GM20000 (cell line): Measurements from ENCODE around the gene LTO1.

ENCODE experiments used
- DNase-seq: peaks from one replicate; pipeline ENCODE4 v3.0.0; 2012; ENCODE audit warnings: low spot score
- CTCF ChIP-seq: IDR thresholded peaks from 2 replicates; pipeline ENCODE4 v1.5.1; 2012; ENCODE audit warnings: mild to moderate bottlenecking, control low read depth; ENCODE audit errors: extremely low read depth, missing control alignments

The LTO1 gene

GRCh38 chr11:69638941-69639681 lies 36.0 kb downstream of the LTO1 start:
- TF ChIP-seq CTCF, result no peak
- peak; percentile 81 for DNase-seq

GRCh38 chr11:69637941-69638871 lies 36.9 kb downstream of the LTO1 start:
- DNase-seq, result no peak

GRCh38 chr11:69637198-69637940 lies 37.8 kb downstream of the LTO1 start:
- no peak for TF ChIP-seq CTCF
- DNase-seq, result peak; percentile 42

More at GRCh38 chr11:69637941-69638871, 36.9 kb downstream of the LTO1 start:
- no peak for TF ChIP-seq CTCF

DNA sequence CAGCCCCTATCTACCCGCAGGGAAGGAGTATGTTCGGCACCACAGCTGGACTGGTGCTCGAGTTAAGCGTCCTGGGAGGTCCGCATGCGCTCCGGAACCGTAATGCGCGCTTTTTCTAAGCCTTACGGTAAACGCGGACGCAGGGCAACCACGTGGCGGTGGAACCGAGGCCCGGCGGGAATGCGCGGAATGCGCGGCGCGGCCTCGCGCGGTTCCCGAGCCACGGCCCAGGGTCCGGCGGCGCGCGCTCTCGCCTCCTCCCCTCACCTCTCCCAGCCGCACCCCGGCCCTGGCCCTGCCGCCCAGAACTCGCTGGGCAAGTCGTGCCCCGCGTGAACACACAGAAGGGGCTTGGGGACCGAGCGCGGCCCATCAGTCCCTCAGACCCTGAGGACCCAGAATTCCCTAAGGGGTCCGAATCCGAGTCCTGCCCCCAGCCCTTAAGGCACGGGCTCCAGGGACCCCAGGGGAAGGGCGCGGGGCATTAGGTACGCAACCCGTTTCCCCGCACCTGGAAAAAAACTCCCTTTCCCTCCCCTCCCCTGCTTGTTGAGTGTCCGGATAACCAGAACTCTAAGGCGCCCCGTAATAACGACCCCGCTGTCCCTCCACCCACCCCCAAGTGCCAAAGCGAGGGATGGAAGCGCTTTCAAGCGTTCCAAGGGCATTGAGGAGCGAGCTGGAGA lies 38.5 kb downstream of the LTO1 start:
- peak; percentile 33 for DNase-seq
- no peak for TF ChIP-seq CTCF

GRCh38 chr11:69635804-69636511 lies 39.2 kb downstream of the LTO1 start:
- no peak for TF ChIP-seq CTCF
- DNase-seq, result peak; percentile 18

DNA sequence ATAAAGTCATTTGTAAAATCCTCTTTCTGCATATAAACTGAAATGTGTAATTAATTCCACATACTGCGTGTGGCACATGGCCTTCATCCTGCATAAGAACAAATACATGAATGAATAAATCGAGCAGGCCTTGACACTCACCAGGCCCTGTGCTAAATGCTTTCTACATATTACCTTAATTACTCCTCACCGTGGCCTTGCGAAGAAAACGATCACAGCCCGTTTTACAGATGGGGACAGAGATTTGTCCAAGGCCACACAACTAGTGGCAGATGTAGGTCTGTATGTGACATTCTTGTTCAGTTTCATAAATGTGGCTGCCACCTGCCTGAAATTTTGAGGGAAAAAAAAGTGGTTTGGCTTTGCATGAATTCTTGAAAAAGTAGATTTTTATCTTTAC lies 40.0 kb downstream of the LTO1 start:
- DNase-seq, result no peak
- TF ChIP-seq CTCF, result no peak
